Nucleus accumbens (tissue), 56 donors: ENCODE data around the gene GPR18.

Experiments
- DNase-seq, 56 donors: peaks; one replicate each; lab custom pipeline; 2025; lab: John Stamatoyannopoulos, UW

Gene GPR18

DNA sequence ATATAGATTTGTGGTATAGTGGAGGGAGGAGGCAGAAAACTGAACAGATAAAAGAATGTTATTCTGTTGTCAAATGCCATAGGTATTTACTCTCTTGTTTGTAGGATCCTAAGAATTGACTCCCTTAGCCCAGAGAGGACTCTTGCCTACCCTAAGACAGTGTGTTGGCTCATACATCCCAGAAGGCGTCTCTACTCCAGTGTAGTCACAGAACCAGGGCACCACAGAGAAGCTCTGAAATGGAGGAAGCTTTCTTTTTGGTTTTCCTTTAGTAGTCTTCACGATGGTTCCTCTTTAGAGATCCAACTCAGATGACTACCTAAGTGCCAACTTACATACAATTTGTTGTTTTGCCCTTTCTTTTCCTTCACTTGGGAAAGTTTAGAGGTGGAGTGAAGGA is 35.0 kb upstream of the GPR18 start:
- no peak for DNase-seq

DNA sequence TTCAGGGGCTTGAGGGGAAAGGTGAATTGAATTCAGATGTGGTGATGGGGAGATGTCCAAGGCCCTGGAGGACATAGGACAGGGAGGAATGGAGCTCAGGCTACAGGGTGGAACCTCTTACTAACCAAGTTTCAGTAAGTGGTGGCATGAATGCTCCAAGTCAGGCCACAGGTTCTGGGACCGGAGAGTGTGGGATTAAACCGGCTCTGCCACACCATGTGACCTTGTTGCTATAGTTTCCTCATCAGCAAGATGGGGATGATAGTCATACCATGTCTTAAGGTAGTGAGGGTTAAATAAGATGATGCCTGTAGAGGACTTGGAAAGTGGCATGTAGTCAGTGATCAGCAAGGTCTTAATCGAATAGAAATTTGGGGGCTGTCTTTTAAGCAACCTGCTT is 32.7 kb upstream of the GPR18 start:
- DNase-seq, result no peak

DNA sequence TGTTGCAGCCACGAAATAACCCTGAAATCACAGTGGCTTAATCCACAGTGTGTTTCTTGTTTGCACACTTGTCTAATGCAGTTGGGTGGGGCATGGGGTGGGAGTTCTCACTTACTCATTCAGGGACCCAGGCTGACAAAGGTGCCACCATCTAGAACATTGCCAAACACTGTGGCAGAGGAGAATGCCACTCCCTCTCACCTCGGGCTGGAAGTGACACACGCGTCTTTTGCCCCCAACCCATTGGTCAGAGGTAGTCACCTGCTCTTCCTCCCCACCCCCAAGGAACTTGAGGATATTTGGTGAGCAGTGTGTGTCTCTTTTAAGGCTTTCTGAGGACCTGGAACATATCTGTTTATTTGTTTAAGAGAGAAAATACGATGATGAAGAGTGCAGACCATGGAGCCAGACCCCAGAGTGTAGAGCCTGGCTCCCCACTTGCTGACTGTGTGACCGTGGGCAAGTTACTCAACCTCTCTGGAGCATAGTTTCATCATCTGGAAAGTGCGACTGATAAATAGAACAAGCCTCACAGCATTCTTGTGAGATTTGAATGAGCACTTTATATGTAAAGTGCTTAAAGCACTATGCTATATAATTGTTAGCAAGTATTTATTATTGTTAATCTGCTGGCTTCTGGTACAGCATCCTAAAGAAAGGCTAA is 31.6 kb upstream of the GPR18 start:
- DNase-seq, result no peak

DNA sequence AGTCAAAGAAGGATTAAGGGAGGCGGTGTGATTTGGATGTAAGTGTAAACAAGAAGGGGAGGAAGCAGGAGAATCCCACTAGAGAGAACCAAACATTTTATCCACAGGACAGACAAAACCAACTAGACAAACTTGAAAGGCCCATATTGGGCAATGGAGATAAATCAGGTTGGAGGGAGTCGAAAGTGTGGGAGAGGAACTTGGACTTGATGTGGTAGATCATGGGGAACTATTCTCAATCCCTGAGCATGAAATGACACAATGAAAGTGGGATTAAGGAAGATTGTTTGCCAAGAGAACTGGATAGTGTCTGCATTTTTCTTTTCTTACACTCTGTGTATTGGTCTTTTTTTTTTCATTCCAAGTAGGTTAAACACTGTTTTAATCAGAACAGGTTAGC is 31.1 kb upstream of the GPR18 start:
- no peak for DNase-seq

DNA sequence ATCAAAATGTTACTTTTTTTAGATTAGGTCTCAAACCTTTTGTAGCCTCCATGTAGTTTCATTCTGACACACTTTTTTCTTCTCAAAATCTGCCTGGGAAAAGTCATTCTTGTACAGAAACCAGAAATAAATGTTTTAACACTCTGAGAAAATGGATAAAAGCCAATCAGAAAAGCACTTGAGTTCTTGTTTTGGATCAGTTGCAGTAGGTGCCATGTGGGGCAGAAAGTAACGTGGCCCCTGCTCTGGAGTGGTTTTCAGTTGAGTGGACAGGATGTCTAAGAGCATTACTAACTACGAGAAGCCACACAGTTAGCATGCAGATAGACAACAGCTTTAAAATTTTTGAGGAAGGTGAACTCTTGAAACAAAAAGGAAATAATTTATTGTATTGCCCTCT is 29.9 kb upstream of the GPR18 start:
- no peak for DNase-seq

DNA sequence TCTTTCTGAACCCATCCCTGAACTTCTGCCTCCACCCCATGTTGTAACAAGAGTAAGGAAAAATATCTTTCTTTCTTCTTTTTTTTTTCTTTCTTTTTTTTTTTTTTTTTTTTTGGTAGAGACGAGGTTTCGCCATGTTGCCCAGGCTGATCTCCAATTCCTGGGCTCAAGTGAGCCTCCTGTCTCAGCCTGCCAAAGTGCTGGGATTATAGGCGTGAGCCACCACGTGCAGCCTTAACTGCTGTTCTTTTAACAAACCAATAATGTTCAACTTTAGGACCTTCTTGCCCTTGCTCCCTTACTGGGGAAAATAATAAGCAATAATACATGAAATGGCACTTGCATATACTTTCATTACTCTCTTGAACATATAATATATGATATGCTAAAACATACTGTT is 29.4 kb upstream of the GPR18 start:
- no peak for DNase-seq

DNA sequence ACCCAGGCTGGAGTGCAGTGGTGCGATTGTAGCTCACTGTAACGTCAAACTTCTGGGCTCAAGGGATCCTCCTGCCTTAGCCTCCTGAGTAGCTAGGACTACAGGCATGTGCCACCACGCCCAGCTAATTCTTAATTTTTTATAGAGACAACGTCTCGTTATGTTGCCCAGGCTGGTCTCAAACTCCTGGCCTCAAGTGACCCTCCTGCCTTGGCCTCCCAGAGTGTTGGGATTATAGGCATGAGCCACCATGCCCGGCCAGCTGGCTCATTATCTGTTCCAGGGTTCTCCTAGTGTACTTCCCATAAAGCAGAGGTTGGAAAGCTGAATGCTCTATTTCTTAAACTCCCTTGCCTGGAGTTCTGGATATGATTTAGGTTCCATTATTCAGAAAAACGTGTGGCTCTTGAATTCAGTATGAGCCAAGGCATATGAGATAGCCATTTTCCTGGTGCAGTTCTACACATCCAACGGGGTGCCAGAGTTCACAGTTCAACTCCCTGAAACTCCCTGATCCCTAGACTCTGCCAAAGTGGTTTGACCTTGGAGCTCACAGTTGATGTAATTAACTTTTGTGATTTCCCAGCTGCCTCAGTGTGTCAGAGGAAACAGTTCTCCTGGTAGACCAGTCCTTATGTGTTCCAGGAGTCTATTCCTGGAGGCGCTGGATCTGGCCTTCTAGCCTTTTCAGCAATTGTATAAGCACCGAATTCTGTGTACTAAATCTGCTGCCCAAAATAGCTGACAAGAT is 27.4 kb upstream of the GPR18 start:
- DNase-seq, result no peak

DNA sequence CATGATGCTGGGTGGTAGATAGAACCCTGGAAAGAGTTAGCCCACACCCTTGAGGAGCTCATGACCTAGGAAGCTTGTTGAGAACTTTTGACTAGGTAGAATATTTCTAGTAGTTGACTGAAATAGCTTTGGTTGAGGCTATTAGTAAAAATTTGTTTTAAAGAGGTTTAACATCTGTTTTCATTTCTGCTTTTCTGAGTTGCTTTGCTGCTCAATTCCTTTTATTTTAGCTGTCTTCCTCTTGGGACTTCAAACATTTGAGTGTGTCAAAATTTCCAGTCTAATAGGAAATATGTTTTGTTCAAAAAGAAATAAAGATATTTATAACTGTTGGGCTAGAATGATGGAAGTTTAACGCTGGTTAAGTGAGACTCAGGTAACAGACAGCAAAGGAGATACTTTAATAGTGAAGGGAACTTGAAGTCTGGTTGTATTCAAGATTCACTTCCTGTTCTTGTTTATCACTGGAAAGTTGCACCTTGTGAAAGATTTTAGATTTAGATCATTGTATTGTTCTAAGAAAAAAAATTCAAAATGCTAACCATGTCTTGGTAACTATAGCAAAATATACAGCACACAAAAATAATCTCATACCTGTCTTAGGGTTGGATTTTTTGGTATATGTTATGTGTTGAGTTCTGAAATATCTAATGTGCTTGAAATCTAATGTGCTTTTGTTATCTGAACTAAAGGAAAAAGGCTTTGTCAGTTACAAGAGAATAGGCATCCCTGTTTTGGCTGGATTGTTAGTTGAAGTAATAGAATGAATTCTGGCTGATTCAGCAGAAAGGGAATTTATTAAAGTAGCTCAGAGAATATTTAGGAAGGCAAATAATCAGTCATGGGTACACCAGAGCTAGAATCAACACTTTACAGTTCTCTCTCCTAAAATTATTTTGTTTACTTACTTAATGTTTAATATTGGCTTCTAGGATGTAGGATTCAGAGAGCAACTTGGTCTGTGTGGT is 24.4 kb upstream of the GPR18 start:
- no peak for DNase-seq

DNA sequence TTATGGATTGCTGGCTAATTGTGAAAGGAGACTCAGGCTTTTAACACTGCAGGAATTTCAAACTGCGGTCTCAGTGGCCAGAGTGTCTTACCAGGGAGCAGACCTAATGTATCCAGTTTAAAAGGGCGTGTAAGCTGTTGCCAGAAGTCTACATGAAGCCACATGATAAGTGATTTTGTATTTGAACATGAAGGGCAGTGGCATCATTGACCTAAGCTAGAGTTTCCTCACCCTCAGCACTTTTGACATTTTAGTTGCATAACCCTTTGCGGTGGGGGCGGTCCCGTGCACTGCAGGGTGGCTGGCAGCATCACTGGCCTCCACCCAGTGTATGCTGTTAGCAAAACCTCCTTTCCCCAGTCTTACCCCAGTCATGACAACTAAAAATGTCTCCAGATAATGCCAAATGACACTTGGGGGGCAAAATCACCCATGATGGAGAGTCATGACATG is 23.7 kb upstream of the GPR18 start:
- peak in 1 of 56 donors; percentile 10 for DNase-seq

DNA sequence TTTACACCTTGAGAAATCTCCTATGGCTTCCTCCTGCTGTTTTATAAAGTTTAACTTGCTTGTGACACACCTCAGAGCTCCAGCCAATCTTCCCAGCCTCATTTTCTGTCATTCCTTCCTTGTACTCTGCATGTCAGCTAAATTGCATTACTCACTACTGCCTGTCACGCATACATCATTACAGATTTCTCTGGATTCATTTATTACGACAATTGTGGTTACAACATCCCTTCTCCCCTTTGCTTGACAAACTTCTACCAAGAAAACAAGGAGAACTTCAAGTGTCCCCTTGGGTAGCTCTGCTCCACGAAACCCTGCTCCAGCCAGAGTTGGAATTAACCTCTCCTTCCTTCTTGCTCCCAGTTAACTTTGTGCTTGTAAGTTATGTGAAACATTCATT is 22.0 kb upstream of the GPR18 start:
- peak in 4 of 56 donors; percentile 5 to 53 (median 34) for DNase-seq

DNA sequence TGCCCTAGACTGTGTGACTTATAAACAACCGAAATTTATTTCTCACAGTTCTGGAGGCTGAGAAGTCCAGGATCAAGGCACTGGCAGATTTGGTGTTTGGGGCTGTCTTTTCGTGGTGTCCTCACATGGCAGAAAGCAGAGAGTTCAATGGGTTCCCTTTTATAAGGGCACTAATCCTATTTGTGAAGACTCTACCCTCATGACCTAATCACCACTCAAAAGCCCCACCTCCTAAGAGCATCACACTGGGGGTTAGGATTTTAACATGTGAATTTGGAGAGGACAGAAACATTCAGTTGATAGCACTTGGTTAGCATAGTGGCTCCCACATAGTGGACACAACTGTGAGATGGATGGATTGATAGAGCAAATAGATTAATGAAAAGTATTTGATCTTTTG is 21.5 kb upstream of the GPR18 start:
- DNase-seq, result no peak

DNA sequence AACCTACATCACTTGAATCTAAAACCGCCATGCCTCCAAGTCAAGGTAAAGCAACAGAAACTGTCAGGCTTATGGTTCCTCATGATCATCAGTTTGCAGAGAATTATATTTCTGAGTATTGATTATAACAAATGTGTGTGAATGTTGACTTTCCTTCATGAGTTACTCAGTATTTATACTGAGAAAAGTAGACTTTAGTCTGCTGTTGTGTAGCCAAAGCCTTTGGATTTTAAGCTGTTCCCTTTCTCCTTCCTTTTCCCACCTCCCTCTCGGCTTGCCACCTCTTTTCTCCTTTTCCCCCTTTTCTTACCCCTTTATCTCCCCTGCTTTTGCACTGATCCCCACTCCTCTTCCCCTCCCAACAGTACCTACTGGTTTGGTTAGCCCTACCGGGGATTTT is 20.7 kb upstream of the GPR18 start:
- DNase-seq, result no peak

DNA sequence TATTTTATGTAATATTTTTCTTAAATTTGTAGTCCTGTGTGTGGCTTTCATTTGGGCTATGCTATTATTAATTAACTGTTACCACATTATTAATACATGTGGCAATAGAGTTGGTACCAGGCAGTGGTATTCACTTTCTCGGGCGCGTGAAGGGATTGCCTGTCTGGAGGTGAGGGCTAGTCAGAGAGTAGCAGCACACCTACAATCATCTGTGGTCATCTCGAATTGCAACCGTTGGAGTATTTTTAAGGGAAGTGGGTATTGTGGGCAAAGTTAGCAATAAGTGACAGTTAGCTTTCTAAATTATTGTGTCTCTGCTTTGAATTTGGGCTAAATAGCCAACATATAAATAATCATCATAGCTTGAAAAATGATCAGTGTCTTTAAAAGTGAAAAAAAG is 20.0 kb upstream of the GPR18 start:
- no peak for DNase-seq

DNA sequence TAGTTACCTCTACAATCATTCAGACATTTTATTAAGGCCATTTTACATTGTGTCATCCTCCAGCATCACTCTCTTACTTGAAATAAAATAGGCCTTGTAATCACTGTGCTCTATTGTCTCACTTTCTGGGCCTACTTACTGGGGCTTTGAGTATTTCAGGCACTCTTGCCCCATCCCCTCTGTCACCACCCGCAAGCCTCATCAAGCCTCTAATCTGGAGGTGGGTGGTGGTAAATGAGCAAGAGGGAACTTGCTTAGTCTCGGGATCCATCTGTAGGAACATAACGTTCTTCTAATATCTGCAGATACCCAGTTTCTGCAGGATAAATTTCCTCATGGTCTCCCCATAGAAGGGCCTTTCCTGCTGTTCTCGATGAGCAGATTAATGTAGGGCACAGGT is 19.4 kb upstream of the GPR18 start:
- peak in 2 of 56 donors; percentile 15 to 23 for DNase-seq

DNA sequence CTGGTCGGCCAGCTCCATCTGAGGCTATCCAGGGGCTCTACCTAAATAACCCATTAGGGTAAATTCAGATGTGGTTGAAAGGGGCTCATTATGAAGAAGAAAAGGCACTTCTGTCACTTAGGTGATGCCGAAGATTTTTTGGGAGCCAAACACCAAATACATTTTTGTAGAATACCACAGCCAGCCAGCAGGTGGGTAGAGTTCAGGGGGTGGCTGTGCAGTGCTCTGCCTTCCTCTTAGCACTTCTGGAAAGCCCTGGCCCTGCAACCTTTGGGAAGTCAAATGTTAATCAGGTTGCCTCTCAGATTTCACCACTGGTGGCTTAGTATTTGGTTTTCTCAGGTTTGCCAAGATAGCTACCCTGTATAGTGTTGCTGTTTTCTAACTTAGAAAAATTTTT is 18.5 kb upstream of the GPR18 start:
- DNase-seq, result no peak

DNA sequence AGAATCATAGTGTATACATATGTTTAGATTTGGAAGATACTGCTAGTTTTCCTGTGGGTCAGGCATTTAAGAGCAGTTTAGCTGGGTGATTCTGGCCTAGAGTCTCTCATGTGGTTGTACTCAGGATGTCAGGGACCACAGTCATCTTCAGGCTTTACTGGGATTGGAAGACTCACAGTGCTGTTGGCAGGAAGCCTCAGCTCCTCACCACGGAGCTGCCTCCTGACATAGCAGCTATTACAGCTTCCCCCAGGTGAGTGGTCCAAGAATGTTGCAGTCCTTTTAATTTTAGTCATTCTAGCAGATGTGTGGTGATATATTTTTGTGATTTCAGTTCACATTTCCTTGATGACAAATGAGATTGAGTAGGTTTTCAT is 16.9 kb upstream of the GPR18 start:
- no peak for DNase-seq

DNA sequence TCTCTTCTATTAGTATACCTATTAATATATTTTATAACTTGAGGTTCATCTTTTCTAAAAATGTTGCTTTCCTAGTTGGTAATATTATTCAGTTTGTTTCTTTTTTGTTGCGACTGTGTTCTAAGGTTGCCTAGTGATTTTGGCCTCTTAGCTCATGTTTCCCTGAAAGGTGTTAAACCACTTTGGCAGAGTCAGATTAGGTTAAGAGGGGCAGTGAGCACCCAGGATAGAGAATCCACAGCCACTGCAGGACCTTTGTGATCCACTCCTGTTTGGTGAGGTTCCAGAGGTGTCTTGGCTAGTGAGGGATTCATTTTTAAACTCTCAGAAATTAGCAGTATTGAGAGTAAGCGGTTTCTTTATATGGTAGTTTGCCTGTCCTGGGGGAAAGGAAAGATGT is 14.9 kb upstream of the GPR18 start:
- no peak for DNase-seq

DNA sequence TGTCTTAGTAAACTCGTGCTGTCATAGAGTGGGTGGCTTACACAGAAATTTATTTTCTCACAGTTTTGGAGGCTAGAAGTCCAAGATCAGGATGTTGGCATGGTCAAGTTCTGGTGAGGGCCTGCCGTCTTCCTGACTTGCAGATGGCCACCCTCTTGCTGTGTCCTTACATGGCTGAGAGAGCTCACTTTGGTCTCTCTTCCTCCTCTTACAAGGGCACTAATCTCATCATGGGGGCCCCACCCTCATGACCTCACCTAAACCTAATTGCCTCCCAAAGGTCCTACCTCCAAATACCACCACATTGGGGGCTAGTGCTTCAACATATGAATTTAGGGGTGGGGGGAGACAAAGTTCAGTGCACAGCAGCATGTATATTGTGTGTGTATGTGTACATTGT is 14.3 kb upstream of the GPR18 start:
- DNase-seq, result no peak

DNA sequence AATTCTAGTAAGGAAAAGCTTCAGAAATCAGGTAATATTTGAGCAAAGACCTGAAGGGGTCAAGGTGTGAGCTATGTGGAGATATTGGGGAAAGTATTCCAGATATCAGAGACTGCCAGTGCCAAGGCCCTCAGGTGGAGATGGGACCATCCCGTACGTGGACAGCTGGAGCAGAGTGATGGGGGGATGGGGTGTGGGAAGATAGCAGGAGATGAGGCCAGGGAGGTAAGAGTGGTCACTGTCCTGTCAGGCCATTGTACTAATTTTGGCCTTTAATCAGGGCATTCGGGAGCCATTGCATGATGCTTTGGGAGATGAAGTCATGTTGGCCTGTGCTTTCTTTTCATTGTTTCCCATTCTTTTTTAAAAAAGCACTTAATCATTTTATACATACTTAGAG is 13.1 kb upstream of the GPR18 start:
- DNase-seq, result no peak

DNA sequence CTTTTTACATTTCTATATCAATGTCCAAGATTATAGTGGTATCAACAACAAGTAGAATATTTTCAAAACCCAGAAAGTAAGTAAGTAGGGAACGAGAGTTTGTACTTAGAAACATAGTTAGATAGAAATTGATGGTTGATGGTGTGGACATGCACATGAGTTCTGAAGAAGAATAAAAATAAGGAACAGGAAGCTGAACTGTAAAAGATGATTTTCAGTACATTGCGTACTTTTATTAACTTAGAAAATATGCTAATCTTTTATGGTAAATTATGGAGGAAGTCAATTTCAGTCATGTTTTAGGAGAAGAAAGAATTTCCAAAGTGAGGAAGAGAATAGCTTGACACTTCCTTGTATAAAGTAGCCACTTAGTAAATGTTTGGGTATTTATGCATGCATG is 12.3 kb upstream of the GPR18 start:
- DNase-seq, result no peak

DNA sequence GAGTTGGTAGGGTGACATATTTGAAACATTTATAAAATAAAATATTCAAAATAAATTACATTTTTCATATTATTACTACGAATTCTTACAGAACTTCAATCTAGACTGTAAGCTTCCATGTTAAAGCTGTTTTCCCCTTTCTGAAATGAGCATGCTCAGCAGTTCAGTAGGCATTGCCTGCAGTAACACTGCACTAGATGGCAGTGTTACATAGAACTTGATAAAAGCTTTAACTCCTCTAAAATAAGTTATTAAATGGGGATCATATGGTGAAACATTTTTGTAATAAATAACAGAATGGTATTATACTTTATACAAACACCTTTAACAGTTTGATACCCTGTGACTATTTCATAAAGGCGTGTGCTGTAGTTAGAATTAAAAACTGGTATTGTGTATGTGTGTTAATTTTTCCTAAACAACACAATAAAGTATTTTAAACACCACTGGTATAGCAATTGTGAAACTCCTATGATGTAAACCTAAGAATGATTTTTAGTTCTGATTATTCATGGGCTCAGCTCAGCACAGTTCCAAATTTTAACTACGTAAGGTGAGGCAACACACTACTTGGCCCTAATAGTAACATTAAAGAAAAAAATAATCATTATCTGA is 11.6 kb upstream of the GPR18 start:
- DNase-seq, result peak in 4 of 56 donors; percentile 6 to 16 (median 8)
